Smooth muscle cell (in vitro differentiated cells): Measurements from ENCODE around the gene CLEC20A. TPM values are rescaled to one million over a fixed set of nuclear protein-coding genes. Genes with fewer than 3 reads are reported as not detected.

Experiments used
- DNase-seq: peaks from one replicate; lab custom pipeline; 2025; ENCODE audit not compliant: unreplicated experiment; lab: John Stamatoyannopoulos, UW
- H2AFZ ChIP-seq: fragments of 200-600 bp; sonication (generic); 2 replicates; pipeline ENCODE4 v1.6.0; 2016; ENCODE audit warnings: antibody characterized with exemption, low read depth, mild to moderate bottlenecking
- H3F3A ChIP-seq: fragments of 200-600 bp; sonication (generic); 2 replicates; pipeline ENCODE4 v1.6.0; 2017; ENCODE audit warnings: antibody characterized with exemption, low read depth
- H3K27ac ChIP-seq: fragments of 200-600 bp; sonication (generic); 2 replicates; pipeline ENCODE4 v1.5.1; 2016; ENCODE audit warnings: low read depth, mild to moderate bottlenecking
- H3K27me3 ChIP-seq: fragments of 200-600 bp; sonication (generic); 2 replicates; pipeline ENCODE4 v1.6.1; 2016; ENCODE audit warnings: low read depth, mild to moderate bottlenecking
- H3K36me3 ChIP-seq: fragments of 200-600 bp; sonication (generic); 2 replicates; pipeline ENCODE4 v1.5.1; 2016; ENCODE audit warnings: low read depth
- H3K4me1 ChIP-seq: fragments of 200-600 bp; sonication (generic); 2 replicates; pipeline ENCODE4 v1.5.1; 2016; ENCODE audit warnings: low read depth
- H3K4me2 ChIP-seq: fragments of 200-600 bp; sonication (generic); 2 replicates; pipeline ENCODE4 v1.6.0; 2016; ENCODE audit warnings: mild to moderate bottlenecking
- H3K4me3 ChIP-seq: fragments of 200-600 bp; sonication (generic); 2 replicates; pipeline ENCODE4 v1.5.1; 2016; ENCODE audit warnings: mild to moderate bottlenecking
- H3K79me2 ChIP-seq: fragments of 200-600 bp; sonication (generic); 2 replicates; pipeline ENCODE4 v1.6.0; 2016; ENCODE audit warnings: low read depth, mild to moderate bottlenecking
- H3K9ac ChIP-seq: fragments of 200-600 bp; sonication (generic); 2 replicates; pipeline ENCODE4 v1.6.0; 2016; ENCODE audit warnings: low read depth
- H3K9me3 ChIP-seq: fragments of 200-600 bp; sonication (generic); replicated peaks from 2 replicates; pipeline ENCODE4 v1.5.1; 2016; ENCODE audit warnings: low read depth
- H4K20me1 ChIP-seq: fragments of 200-600 bp; sonication (generic); 2 replicates; pipeline ENCODE4 v1.6.0; 2016; ENCODE audit warnings: low read depth
- WGBS: methylation state at CpG from one replicate; pipeline ENCODE4 v1.1.7; 2016; ENCODE audit warnings: low lambda C conversion rate; 5-methylcytosine and 5-hydroxymethylcytosine counted together
- polyA plus RNA-seq: library from polyadenylated mRNA; unstranded; fragments of >200 nt; fragmentation: Nextera tagmentation; extraction: Ambion mirVana; gene quantifications from 2 replicates; pipeline ENCODE4 v1.2.1, GENCODE V29; 2016
- total RNA-seq: library from RNA; depleted of rRNA; stranded (reverse); fragments of >200 nt; gene quantifications from 2 replicates; pipeline ENCODE4 v1.2.3, GENCODE V29; 2014
- TF ChIP-seq, protein P1 (sequence below): fragments of 200-600 bp; sonication (generic); IDR thresholded peaks from 2 replicates; pipeline ENCODE4 v1.5.1; 2017; ENCODE audit warnings: borderline replicate concordance, mild to moderate bottlenecking, antibody characterized with exemption; ENCODE audit not compliant: insufficient read depth, poor library complexity, severe bottlenecking

The CLEC20A gene
- total and polyA plus RNA-seq, 2 experiments from 2014 or later: 0.14 TPM; not detected in 1

DNA sequence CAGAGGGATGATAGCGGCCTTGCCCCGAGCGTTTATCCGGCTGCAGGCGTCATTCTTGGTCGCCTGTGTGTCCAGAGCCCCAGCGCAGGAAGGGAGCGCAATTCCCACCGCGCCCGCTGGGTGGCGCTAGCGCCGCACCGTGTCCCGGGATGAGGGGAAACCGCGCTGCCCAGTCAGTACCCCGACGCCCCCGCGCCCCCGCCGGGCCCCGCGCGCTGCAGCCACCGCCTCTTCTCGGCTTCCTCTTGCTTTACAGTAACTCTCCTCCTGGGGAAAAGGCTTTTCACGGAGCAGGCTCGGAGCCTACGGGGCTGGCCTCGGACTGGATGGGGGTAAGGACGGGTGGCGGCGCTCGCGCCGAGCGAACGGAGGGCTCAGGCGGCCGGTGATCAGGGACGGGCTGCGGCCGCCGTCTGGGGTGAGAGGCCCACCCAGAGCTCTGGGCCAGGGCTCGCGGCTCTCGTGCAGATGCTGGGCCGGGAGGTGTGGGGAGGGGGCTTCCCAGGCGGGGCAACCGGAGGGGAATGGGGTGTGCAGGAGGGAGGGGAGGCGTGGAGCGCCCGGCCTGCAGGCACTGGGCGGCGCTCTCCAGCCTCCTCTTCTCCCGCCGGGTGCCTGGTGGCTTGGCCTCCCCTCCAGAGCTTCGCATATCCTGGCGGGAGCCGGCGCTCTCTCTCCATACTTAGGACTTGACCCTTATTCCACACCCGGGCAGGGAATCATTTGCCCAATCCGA lies 46.0 kb upstream of the CLEC20A start:
- Histone ChIP-seq H3K4me1 (no peaks in the 10 kb centered on the region), H3K4me3 (peak overlapping the region; percentile 71), H4K20me1 (no peaks in the 10 kb centered on the region), H3K79me2 (no peaks in the 10 kb centered on the region), H2AFZ (peak overlapping the region; percentile 87), H3K27me3 (no peaks in the 10 kb centered on the region), H3F3A (peaks cover 9% of the 10 kb centered on the region), H3K9me3 (no peaks in the 10 kb centered on the region), H3K4me2 (peak overlapping the region; percentile 86), H3K36me3 (no peaks in the 10 kb centered on the region), H3K9ac (peak overlapping the region; percentile 54), H3K27ac (no peak overlapping the region)
- TF ChIP-seq, protein P1, sequence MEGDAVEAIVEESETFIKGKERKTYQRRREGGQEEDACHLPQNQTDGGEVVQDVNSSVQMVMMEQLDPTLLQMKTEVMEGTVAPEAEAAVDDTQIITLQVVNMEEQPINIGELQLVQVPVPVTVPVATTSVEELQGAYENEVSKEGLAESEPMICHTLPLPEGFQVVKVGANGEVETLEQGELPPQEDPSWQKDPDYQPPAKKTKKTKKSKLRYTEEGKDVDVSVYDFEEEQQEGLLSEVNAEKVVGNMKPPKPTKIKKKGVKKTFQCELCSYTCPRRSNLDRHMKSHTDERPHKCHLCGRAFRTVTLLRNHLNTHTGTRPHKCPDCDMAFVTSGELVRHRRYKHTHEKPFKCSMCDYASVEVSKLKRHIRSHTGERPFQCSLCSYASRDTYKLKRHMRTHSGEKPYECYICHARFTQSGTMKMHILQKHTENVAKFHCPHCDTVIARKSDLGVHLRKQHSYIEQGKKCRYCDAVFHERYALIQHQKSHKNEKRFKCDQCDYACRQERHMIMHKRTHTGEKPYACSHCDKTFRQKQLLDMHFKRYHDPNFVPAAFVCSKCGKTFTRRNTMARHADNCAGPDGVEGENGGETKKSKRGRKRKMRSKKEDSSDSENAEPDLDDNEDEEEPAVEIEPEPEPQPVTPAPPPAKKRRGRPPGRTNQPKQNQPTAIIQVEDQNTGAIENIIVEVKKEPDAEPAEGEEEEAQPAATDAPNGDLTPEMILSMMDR: peak; percentile 96
- WGBS: under 1% methylated on average over 55 of the region's 66 CpGs
- DNase-seq: peak; percentile 95

DNA sequence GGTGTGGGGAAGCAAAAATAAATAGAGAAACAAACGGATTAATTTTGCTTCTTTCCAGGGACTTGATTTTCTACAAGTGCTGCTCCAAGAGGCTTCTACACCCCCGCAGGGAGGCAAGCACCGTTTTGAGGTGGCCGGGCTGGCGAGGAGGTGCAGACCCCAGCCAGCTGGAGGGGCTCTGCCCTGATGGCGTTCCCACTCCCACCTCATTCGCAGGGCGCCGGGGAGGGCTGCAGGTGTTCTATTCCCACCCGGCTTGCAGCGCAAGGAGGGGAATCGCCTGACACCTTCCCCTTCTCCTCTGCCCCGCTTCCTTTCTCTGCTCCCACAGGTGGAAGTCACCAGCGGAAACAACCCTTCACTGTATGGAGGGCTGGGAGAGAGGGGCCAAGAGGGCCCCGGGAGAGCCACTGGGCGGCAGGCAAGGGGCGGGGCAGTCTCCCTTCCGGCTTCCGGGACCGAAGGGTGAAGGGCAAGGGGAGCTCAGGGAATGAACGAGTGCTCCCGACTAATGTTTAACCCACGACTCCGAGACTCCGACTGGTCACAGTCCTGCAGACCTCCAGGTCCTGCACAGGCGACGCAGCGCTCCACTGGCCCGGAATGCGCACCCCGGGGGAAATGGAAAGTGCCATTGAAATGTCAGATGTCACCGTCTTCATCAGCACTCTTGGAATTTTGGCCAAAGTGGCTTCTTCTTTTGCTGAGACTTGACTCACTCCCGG lies 45.2 kb upstream of the CLEC20A start:
- H3K9me3 ChIP-seq: no peaks in the 10 kb centered on the region
- peak overlapping the region; percentile 86 for H3K4me2 ChIP-seq
- no peaks in the 10 kb centered on the region for H3K4me1 ChIP-seq
- no peak overlapping the region for H3K27ac ChIP-seq
- no peak for DNase-seq
- H3K36me3 ChIP-seq: no peaks in the 10 kb centered on the region
- H3K4me3 ChIP-seq: peak overlapping the region; percentile 71
- H4K20me1 ChIP-seq: no peaks in the 10 kb centered on the region
- 5% methylated on average over 32 of the region's 33 CpGs for WGBS
- H2AFZ ChIP-seq: peak overlapping the region; percentile 87
- H3K79me2 ChIP-seq: no peaks in the 10 kb centered on the region
- peak overlapping the region; percentile 16 for H3K9ac ChIP-seq
- H3F3A ChIP-seq: peaks cover 9% of the 10 kb centered on the region
- H3K27me3 ChIP-seq: no peaks in the 10 kb centered on the region
- TF ChIP-seq, protein P1: no peak

DNA sequence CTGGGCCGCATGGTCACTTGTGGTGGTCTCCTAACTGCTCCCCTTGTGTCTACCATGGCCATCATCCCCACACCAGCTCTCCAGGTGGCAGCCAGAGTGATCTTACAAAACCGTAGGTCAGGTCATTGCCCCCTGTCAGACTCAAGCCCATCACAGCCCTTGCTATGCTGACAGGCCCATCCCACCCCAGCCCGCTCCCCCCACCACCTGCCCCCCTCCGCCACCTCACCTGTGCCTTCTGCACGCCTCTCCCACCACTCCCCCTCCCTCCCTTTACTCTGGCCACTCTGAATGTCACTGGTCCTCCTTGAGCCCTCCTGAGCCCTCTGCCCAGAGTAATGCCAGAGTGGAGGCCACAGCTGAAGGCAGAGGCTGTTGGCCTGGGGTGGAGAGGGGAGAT lies 44.6 kb upstream of the CLEC20A start:
- Histone ChIP-seq H3F3A (peaks cover 9% of the 10 kb centered on the region), H3K9me3 (no peaks in the 10 kb centered on the region), H3K4me2 (no peak overlapping the region), H4K20me1 (no peaks in the 10 kb centered on the region), H3K36me3 (no peaks in the 10 kb centered on the region), H3K79me2 (no peaks in the 10 kb centered on the region), H3K9ac (no peak overlapping the region), H3K4me1 (no peaks in the 10 kb centered on the region), H3K4me3 (peak overlapping the region; percentile 71), H2AFZ (no peak overlapping the region), H3K27ac (no peak overlapping the region), H3K27me3 (no peaks in the 10 kb centered on the region)
- TF ChIP-seq, protein P1: no peak
- no peak for DNase-seq
- WGBS: 86% methylated on average over 5 of the region's 5 CpGs
